ENCODE measurements around the gene FXYD3.

Gene FXYD3

GRCh38 chr19:35162471-35163326 lies 47.1 kb downstream of the FXYD3 start:
- DNase-seq (ENCODE audit: low read depth), result no peak

GRCh38 chr19:35164418-35164817 lies 48.8 kb downstream of the FXYD3 start:
- no peak for DNase-seq (ENCODE audit: low read depth)

- no peak for DNase-seq (ENCODE audit: low read depth)
Observed at GRCh38 chr19:35165200-35166058, 49.8 kb downstream of the FXYD3 start.

DNA sequence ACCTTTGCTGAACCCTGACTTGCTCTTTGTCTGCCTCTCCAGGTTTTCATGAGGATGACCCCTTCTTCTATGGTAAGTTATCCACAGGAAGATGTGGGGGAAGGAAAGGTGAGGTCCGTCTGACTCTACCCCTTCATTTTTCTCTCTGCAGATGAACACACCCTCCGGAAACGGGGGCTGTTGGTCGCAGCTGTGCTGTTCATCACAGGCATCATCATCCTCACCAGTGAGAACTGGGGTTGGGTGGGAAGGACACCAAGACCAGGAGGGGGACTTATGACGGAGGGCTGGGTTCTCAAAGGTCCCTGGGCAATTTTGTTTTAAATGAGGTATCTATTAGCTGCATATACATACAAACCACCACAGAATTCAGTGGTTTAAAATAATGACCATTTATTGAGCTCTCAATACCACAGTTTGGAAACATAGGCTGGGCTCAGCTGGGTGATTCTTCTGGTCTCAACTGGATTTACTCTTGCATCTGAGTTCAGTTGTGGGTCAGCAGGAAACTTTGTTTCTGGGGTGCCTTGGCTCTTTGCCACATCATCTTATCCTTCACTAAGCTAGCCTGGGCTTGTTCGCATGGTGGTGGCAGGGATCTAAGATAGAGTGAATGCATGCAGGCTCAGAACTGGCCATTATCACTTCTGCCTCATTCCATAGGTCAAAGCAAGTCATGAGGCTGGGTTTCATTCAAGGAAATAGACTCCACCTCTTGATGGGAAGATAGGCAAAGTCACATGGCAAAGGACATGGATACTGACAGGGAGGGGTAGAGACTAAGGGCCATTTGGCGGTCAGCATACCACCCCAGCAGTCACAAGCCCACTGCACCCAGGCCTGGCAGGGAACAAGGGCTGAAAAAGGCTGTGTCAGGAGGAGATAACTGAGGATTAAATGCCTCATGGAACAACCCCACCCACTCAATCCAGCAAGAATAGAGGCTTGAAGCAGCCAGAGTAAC lies 50.8 kb downstream of the FXYD3 start:
- no peak for DNase-seq (ENCODE audit: low read depth)

DNA sequence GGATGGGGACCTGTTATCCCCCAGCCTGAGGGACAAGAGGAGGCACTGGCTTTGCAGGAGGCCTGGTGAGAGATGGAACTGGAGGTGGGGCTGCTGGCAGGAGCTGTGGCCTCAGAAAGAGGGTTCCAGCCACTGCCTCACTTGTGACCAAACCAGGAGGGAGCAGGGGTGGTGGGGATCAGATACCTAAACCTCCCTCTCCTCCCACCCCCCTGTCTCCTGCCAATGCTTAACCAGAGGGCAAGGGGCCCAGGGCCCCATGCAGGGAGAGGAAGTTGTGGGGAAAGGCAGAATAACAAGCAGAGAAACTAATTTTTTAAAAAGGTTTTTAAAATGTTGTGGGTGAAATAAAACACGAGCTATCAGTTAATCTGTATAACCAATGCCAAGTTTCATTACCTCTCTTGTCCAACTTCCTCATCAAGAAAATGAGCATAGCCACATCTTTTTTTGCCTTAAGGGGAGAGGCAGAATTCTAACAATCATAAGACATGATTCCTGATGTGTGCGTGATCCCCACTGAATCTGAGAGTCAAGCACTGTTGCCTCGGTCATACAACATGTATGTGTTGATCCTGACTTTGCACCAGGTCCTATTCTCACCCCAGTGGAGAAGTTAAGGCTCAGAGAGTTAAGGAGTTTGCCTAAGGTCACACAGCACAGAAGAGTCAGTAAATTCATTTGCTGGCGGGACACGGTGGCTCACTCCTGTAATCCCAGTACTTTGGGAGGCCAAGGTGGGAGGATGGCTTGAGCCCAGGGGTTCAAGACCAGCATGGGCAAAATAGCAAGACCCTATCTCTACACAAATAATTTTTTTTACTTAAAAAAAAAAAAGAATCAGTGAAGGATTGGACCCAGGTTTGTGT lies 51.9 kb downstream of the FXYD3 start:
- no peak for DNase-seq (ENCODE audit: low read depth)

GRCh38 chr19:35168196-35168595 lies 52.6 kb downstream of the FXYD3 start:
- no peak for DNase-seq (ENCODE audit: low read depth)

DNA sequence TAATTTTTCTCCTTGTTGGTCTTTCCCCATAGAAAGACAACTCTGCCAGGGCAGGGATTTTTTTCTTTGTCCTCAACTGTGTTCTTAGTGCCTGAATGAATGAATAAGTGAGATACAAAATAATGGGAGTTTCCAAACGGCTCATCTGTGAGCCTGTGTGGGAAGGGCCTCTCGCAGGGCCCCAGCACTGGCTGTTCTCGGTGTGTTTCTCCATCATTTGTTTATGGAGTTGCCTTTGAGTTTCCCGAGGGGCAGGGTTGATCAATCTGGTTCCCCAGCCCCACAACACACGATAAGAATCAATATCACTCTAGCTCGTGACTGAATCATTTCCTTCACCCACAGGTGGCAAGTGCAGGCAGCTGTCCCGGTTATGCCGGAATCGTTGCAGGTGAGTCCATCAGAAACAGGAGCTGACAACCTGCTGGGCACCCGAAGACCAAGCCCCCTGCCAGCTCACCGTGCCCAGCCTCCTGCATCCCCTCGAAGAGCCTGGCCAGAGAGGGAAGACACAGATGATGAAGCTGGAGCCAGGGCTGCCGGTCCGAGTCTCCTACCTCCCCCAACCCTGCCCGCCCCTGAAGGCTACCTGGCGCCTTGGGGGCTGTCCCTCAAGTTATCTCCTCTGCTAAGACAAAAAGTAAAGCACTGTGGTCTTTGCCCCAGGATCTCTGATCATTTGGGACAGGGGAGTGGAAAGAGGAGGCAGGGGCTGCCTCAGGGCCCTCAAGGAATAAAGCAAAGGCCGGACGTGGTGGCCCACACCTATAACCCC lies 53.8 kb downstream of the FXYD3 start:
- DNase-seq (ENCODE audit: low read depth), result no peak

GRCh38 chr19:35170359-35171061 lies 54.9 kb downstream of the FXYD3 start:
- DNase-seq (ENCODE audit: low read depth), result no peak

GRCh38 chr19:35171730-35172129 lies 56.1 kb downstream of the FXYD3 start:
- no peak for DNase-seq (ENCODE audit: low read depth)

Measured in stimulated activated CD4-positive, alpha-beta T cell treated with anti-CD3 and anti-CD28 coated beads, Interleukin-2, amount 100 ng/mL, for 4 hours (primary cell).